Measurements from ENCODE around the gene GCNT1.

The GCNT1 gene

GRCh38 chr9:76459694-76460635 is 983 bp downstream of the GCNT1 start:
- TF ChIP-seq EZH2phosphoT487 (IDR thresholded peaks at IDR 0.05; ENCODE audit: low read depth) (peak; percentile 31; the same call in 1 of the 2 replicates), CTCF (IDR thresholded peaks at IDR 0.05; ENCODE audit: low read depth, low read length) (peak; percentile 17; the same call in 1 of the 2 replicates)
- H3K4me3 ChIP-seq (ENCODE audit: low read length) = peak overlapping the region; percentile 85
- H3K4me1 ChIP-seq (ENCODE audit: low read length) = peaks cover 27% of the 10 kb centered on the region
- no peaks in the 10 kb centered on the region for H3K9me3 ChIP-seq (ENCODE audit: insufficient read depth, low read length)
- peak overlapping the region; percentile 72 for H2AFZ ChIP-seq (ENCODE audit: low read depth, low read length)
- no peak overlapping the region for H3K27ac ChIP-seq (ENCODE audit: low read length)
- peaks cover 68% of the 10 kb centered on the region for H3K27me3 ChIP-seq (ENCODE audit: low read depth, low read length)
- H4K20me1 ChIP-seq (ENCODE audit: insufficient read depth, low read length) = 0 out of 2 replicates have a peak, but pooled peaks cover 3% of the 10 kb centered on the region
- H3K9ac ChIP-seq (ENCODE audit: low read length) = peak overlapping the region; percentile 44
- peak overlapping the region; percentile 89 for H3K4me2 ChIP-seq (ENCODE audit: low read length)
- H3K79me2 ChIP-seq (ENCODE audit: low read length) = no peaks in the 10 kb centered on the region
- no peaks in the 10 kb centered on the region for H3K36me3 ChIP-seq (replicated peaks; ENCODE audit: low read depth, low read length)

DNA sequence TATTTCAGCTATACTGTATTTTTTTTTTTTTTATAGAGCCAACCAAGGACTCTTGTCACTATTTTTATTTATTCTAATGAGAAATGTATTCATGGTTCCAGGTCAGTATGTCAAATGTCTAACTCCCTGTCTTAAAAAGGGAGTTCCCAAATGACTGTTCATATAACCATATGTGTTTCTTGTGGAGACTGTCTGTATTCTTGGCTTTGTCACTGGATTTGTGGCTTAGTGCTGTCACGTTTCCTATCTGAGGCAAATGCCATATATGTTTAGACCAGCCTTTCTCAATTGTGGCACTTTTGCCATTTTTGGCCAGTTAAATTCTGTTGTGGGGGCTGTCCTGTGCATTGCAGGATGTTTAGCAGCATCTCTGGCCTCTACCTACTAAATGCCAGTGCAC is 3.1 kb downstream of the GCNT1 start:
- no peak overlapping the region for H3K9ac ChIP-seq (ENCODE audit: low read length)
- no peak overlapping the region for H3K27ac ChIP-seq (ENCODE audit: low read length)
- H4K20me1 ChIP-seq (ENCODE audit: insufficient read depth, low read length) = 0 out of 2 replicates have a peak, but pooled peaks cover 11% of the 10 kb centered on the region
- no peaks in the 10 kb centered on the region for H3K79me2 ChIP-seq (ENCODE audit: low read length)
- no peaks in the 10 kb centered on the region for H3K36me3 ChIP-seq (replicated peaks; ENCODE audit: low read depth, low read length)
- peaks cover 22% of the 10 kb centered on the region for H3K4me1 ChIP-seq (ENCODE audit: low read length)
- TF ChIP-seq CTCF (IDR thresholded peaks at IDR 0.05; ENCODE audit: low read depth, low read length) (no peak), EZH2phosphoT487 (IDR thresholded peaks at IDR 0.05; ENCODE audit: low read depth) (no peak)
- H3K9me3 ChIP-seq (ENCODE audit: insufficient read depth, low read length) = no peaks in the 10 kb centered on the region
- no peak overlapping the region for H3K4me3 ChIP-seq (ENCODE audit: low read length)
- no peak overlapping the region for H3K4me2 ChIP-seq (ENCODE audit: low read length)
- H3K27me3 ChIP-seq (ENCODE audit: low read depth, low read length) = peaks cover 77% of the 10 kb centered on the region
- no peak overlapping the region for H2AFZ ChIP-seq (ENCODE audit: low read depth, low read length)

- Histone ChIP-seq H3K4me2 (ENCODE audit: low read length) (0 out of 2 replicates have a peak overlapping the region, but pooled peaks have one; percentile 10), H3K4me1 (ENCODE audit: low read length) (peaks cover 22% of the 10 kb centered on the region), H4K20me1 (ENCODE audit: insufficient read depth, low read length) (0 out of 2 replicates have a peak, but pooled peaks cover 14% of the 10 kb centered on the region), H3K4me3 (ENCODE audit: low read length) (no peak overlapping the region), H3K9me3 (ENCODE audit: insufficient read depth, low read length) (no peaks in the 10 kb centered on the region), H3K36me3 (replicated peaks; ENCODE audit: low read depth, low read length) (no peaks in the 10 kb centered on the region), H3K9ac (ENCODE audit: low read length) (no peak overlapping the region), H3K27me3 (ENCODE audit: low read depth, low read length) (peaks cover 81% of the 10 kb centered on the region), H3K27ac (ENCODE audit: low read length) (no peak overlapping the region), H2AFZ (ENCODE audit: low read depth, low read length) (no peak overlapping the region), H3K79me2 (ENCODE audit: low read length) (no peaks in the 10 kb centered on the region)
- TF ChIP-seq CTCF (IDR thresholded peaks at IDR 0.05; ENCODE audit: low read depth, low read length) (no peak), EZH2phosphoT487 (IDR thresholded peaks at IDR 0.05; ENCODE audit: low read depth) (no peak)
Observed at GRCh38 chr9:76463211-76463610, 4.2 kb downstream of the GCNT1 start.

DNA sequence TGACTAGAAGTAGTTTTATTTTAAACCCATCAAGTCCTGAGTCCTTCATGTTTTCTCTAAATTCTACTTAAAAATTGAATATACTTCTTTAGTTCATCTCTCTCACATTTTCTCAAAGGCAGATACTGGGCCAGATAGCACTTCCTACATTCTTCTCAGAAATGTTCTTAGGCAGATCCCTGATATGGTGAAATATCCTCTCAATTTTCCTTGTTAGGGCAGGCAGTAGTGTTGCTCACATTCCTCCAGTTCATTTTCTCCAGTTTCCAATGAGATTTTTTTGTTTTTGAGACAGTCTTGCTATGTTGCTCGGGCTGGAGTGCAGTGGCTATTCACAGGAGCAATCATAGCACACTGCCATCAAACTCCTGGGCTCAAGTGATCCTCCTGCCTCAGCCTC is 5.7 kb downstream of the GCNT1 start:
- H3K27me3 ChIP-seq (ENCODE audit: low read depth, low read length) = peaks cover 83% of the 10 kb centered on the region
- H2AFZ ChIP-seq (ENCODE audit: low read depth, low read length) = no peak overlapping the region
- no peak for TF ChIP-seq EZH2phosphoT487 (IDR thresholded peaks at IDR 0.05; ENCODE audit: low read depth)
- TF ChIP-seq CTCF (IDR thresholded peaks at IDR 0.05; ENCODE audit: low read depth, low read length) = no peak
- H3K4me3 ChIP-seq (ENCODE audit: low read length) = no peak overlapping the region
- H4K20me1 ChIP-seq (ENCODE audit: insufficient read depth, low read length) = 0 out of 2 replicates have a peak, but pooled peaks cover 21% of the 10 kb centered on the region
- H3K9ac ChIP-seq (ENCODE audit: low read length) = no peak overlapping the region
- no peak overlapping the region for H3K4me2 ChIP-seq (ENCODE audit: low read length)
- H3K79me2 ChIP-seq (ENCODE audit: low read length) = no peaks in the 10 kb centered on the region
- H3K36me3 ChIP-seq (replicated peaks; ENCODE audit: low read depth, low read length) = no peaks in the 10 kb centered on the region
- H3K9me3 ChIP-seq (ENCODE audit: insufficient read depth, low read length) = no peaks in the 10 kb centered on the region
- H3K4me1 ChIP-seq (ENCODE audit: low read length) = peaks cover 20% of the 10 kb centered on the region
- no peak overlapping the region for H3K27ac ChIP-seq (ENCODE audit: low read length)

All from OCI-LY3 (cell line).